SU-DHL-6 (cell line): ENCODE measurements around the gene SMPD3.

ENCODE experiments used
- CTCF ChIP-seq: fragments of 200-600 bp; sonication (generic); IDR thresholded peaks from one replicate; pipeline ENCODE4 v1.5.1; 2017; ENCODE audit warnings: antibody characterized with exemption, mild to moderate bottlenecking, low read length, moderate library complexity; ENCODE audit not compliant: insufficient read depth, poor library complexity, severe bottlenecking
- EZH2phosphoT487 ChIP-seq: fragments of 200-600 bp; sonication (generic), shearing (Covaris generic); conservative IDR thresholded peaks from 2 replicates; pipeline ENCODE4 v1.6.1; 2018; ENCODE audit warnings: mild to moderate bottlenecking, antibody characterized with exemption, low read length, moderate library complexity, mixed read lengths

- no peak for TF ChIP-seq CTCF
- no peak for TF ChIP-seq EZH2phosphoT487
Observed at GRCh38 chr16:68367891-68368290, 80.4 kb downstream of the SMPD3 start.
